ENCODE measurements around the gene TINAGL1. TPM values are rescaled to one million over a fixed set of nuclear protein-coding genes. Genes with fewer than 3 reads are reported as not detected.
"Not testable (repeated sequence)": the region's sequence is repeated elsewhere in the genome, so short reads cannot be mapped to it uniquely, and the experiment has no call there.

Gene TINAGL1
- total RNA-seq, 2 donors from 2014 or later: not detected

DNA sequence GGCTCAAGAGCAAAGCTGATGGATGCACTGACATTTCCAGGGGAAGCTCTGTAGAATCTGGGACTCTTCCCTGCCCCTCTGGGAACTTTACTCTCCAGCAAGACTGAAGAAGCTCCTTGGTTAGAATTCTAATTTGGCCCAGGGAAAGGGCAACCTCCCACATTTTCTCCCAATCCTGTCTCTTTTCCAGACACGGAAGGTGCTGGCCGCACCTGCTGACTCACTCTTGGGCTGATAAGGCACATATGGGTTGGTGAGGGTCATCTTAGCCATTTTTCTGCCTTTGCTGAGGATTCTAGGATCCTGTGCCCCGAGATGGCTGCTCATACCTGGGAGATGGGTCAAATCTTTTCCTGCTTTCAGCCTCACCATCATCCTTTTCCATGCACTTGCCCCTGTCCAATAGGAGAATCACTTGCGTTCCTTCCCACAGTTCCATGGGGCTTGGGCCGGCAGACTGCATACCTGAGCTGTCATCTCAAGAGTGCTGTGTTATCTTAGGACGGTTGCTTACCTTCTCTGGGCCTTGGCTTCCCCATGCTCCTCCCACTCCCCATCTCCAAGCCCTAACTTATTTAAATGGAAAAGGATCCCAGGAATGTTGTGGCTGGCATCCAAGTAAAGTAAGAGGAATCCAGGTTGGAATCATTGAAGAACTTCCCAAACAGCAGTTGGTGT, 1.3 kb downstream of the TINAGL1 start:
- Mint-ChIP-seq H3K27ac (no peak overlapping the region), H3K9me3 (no peaks in the 10 kb centered on the region), H3K36me3 (no peaks in the 10 kb centered on the region)
- ATAC-seq (no peak), DNase-seq (ENCODE audit: low spot score in 2 of 2) (peak in 1 of 2 donors; percentile 41)

DNA sequence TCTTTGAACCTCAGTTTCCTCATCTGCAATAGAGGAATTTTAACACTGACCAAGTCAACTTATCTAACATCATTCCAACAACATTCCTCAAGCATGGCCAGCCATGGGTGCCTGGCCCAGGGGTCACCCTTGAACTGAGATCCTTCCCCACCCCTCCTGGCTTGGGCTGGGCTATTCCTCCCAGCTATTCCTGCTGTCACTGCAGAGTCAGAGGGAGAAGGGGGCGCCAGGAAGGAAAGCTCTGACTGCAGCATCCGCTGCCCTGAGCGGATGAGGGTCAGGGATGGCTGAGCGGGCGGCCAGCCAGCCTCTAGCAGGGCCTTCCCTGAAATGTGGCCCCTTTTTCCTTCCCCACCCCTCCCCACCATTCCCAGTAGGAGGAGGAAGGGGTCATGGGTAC, 3.1 kb downstream of the TINAGL1 start:
- DNase-seq (ENCODE audit: low spot score in 2 of 2) (no peak), ATAC-seq (no peak)
- Mint-ChIP-seq H3K27ac (no peak overlapping the region), H3K36me3 (no peaks in the 10 kb centered on the region), H3K9me3 (no peaks in the 10 kb centered on the region)

GRCh38 chr1:31580513-31580870, 4.2 kb downstream of the TINAGL1 start:
- no peak for ATAC-seq
- peak in 1 of 2 donors; percentile 28 for DNase-seq (ENCODE audit: low spot score in 2 of 2)
- no peaks in the 10 kb centered on the region for H3K36me3 Mint-ChIP-seq
- no peak overlapping the region for H3K27ac Mint-ChIP-seq
- no peaks in the 10 kb centered on the region for H3K9me3 Mint-ChIP-seq

- Mint-ChIP-seq H3K9me3 (no peaks in the 10 kb centered on the region), H3K36me3 (no peaks in the 10 kb centered on the region), H3K27ac (no peak overlapping the region)
- DNase-seq (ENCODE audit: low spot score in 2 of 2) (peak in 1 of 2 donors; percentile 40), ATAC-seq (no peak)
Observed at GRCh38 chr1:31580891-31581603, 4.7 kb downstream of the TINAGL1 start.

- Mint-ChIP-seq H3K27ac (no peak overlapping the region), H3K9me3 (no peaks in the 10 kb centered on the region), H3K36me3 (no peaks in the 10 kb centered on the region)
- ATAC-seq (no peak), DNase-seq (ENCODE audit: low spot score in 2 of 2) (peak in 1 of 2 donors; percentile 9)
Observed at GRCh38 chr1:31581821-31582810, 5.8 kb downstream of the TINAGL1 start.

- peak overlapping the region in 1 of 2 donors; percentile 15 for H3K27ac Mint-ChIP-seq
- H3K9me3 Mint-ChIP-seq: no peaks in the 10 kb centered on the region
- H3K36me3 Mint-ChIP-seq: no peaks in the 10 kb centered on the region
- no peak for ATAC-seq
- DNase-seq (ENCODE audit: low spot score in 2 of 2): peak in 1 of 2 donors; percentile 30
Observed at GRCh38 chr1:31583082-31583994, 7.0 kb downstream of the TINAGL1 start.

GRCh38 chr1:31583995-31584868, 7.9 kb downstream of the TINAGL1 start:
- peak in 1 of 2 donors; percentile 53 for DNase-seq (ENCODE audit: low spot score in 2 of 2)

DNA sequence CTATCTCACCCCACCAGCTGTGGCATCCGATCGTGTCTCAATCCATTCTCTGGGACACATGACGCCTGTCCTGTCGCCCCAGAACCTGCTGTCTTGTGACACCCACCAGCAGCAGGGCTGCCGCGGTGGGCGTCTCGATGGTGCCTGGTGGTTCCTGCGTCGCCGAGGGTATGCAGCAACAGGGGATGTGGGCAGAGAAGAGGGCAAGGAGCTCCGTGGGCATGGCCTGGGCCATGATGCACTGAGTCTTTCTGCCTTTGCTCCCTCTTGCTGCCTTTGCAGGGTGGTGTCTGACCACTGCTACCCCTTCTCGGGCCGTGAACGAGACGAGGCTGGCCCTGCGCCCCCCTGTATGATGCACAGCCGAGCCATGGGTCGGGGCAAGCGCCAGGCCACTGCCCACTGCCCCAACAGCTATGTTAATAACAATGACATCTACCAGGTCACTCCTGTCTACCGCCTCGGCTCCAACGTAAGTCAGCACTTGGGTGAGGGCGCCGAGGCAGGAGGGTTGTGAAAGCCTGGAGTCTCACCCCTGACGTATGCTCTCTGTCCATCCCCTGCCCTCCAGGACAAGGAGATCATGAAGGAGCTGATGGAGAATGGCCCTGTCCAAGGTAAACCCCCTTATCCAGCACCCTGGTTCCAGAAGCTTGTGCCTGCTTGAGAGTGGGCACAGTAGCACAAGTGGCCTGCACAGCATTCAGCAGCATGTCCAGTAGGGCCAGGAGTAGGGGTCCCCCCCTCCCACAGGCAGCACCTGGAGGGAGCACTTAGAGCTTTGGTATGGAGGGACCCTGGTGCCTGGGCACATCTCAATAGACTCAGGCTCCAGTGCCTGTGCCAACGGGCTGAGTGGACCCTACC, 8.8 kb downstream of the TINAGL1 start:
- no peak overlapping the region for H3K27ac Mint-ChIP-seq
- no peak for ATAC-seq
- H3K9me3 Mint-ChIP-seq: no peaks in the 10 kb centered on the region
- no peaks in the 10 kb centered on the region for H3K36me3 Mint-ChIP-seq
- peak in 1 of 2 donors; percentile 44 for DNase-seq (ENCODE audit: low spot score in 2 of 2)

More at GRCh38 chr1:31583995-31584868, 7.9 kb downstream of the TINAGL1 start:
- H3K27ac Mint-ChIP-seq: no peak overlapping the region
- no peaks in the 10 kb centered on the region for H3K36me3 Mint-ChIP-seq
- no peaks in the 10 kb centered on the region for H3K9me3 Mint-ChIP-seq
- no peak for ATAC-seq

- peak in 1 of 2 donors; percentile 30 for DNase-seq (ENCODE audit: low spot score in 2 of 2)
- no peaks in the 10 kb centered on the region for H3K9me3 Mint-ChIP-seq
- no peaks in the 10 kb centered on the region for H3K36me3 Mint-ChIP-seq
- no peak overlapping the region for H3K27ac Mint-ChIP-seq
- no peak for ATAC-seq
Observed at GRCh38 chr1:31585736-31586365, 9.5 kb downstream of the TINAGL1 start.

- Mint-ChIP-seq H3K27ac (no peak overlapping the region), H3K9me3 (no peaks in the 10 kb centered on the region), H3K36me3 (no peaks in the 10 kb centered on the region)
- ATAC-seq: no peak
- DNase-seq (ENCODE audit: low spot score in 2 of 2): no peak
Observed at GRCh38 chr1:31586376-31587327, 10.3 kb downstream of the TINAGL1 start.

- not testable (repeated sequence) for H3K36me3 Mint-ChIP-seq; H3K27ac Mint-ChIP-seq; ATAC-seq; DNase-seq (ENCODE audit: low spot score in 2 of 2); H3K9me3 Mint-ChIP-seq
Observed at GRCh38 chr1:31587328-31587699, 11.0 kb downstream of the TINAGL1 start.

DNA sequence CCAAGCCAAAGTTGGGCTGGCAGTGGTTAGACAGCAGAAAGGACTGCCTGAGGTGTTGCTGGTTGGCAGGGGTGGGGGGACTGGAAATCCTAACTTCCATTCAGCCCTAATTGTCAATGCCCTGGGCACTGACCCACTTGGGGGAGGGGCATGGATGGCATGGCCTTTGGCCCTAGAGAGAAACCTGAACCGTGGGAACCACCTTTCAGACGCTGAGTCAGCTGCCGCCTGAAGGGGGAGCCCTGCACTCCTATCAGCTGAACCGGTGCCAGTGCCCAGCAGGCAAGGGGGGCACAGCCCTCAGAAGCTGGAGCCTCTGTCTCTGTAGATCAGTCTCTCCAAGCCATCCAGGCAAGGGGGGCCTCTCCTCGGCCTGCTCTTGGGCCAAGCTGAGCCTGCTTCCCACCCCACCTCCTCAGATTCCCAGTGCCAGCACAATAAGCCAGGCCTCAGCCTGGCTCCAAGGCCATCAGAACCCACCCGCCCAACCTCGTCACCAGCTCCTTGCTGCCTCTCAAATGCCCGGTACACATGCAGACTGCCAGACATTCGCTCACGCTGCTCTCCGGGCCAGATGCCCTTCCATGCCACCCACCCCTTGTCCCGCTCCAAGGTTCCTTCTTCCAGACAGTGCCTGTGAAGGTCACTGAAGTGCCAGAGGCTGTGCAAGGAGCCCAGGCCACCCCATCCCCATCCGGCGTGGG, 11.6 kb downstream of the TINAGL1 start:
- DNase-seq (ENCODE audit: low spot score in 2 of 2): peak in 1 of 2 donors; percentile 60
- Mint-ChIP-seq H3K36me3 (no peaks in the 10 kb centered on the region), H3K27ac (no peak overlapping the region), H3K9me3 (no peaks in the 10 kb centered on the region)
- ATAC-seq: peak; percentile 54 to 80

All from activated naive CD4-positive, alpha-beta T cell treated with anti-CD3 and anti-CD28 coated beads, Interleukin-2, amount 50 U/mL, for 72 hours (primary cell).